ENCODE measurements around the gene CHRDL2. TPM values are rescaled to one million over a fixed set of nuclear protein-coding genes. Genes with fewer than 3 reads are reported as not detected.

CHRDL2 gene
- total RNA-seq, 1 donor from 2014 or later, result 1.2 TPM

Small RNAs within 50 kb of the gene (microRNA-seq; reads per million reads assigned to microRNA genes)
- not detected for gene MIR4696 (ENCODE audit: borderline number of aligned reads)

Other genes with a start within 250 kb of the CHRDL2 start
- gene LIPT2, start 237.7 kb downstream of the CHRDL2 start, total RNA-seq, result 2.7 TPM
- 18.5 TPM for gene POLD3, start 138.8 kb downstream of the CHRDL2 start, total RNA-seq
- gene RNF169, start 17.4 kb upstream of the CHRDL2 start, total RNA-seq, result 21.2 TPM
- gene XRRA1, start 217.7 kb upstream of the CHRDL2 start, total RNA-seq, result 10.0 TPM
- 149 TPM for gene SPCS2, start 217.8 kb upstream of the CHRDL2 start, total RNA-seq